Right atrium auricular region (tissue), 2 donors: ENCODE data around the gene LRTM1. TPM values are rescaled to one million over a fixed set of nuclear protein-coding genes. Genes with fewer than 3 reads are reported as not detected.

ENCODE experiments used
- DNase-seq: peaks from one replicate; pipeline ENCODE4 v3.0.0-alpha.2; 2019; ENCODE audit warnings: low spot score
- H3K27ac ChIP-seq, 2 donors: fragments of 200-600 bp; sonication (generic); 1 replicate in 1 of 2; 2 replicates in 1 of 2; pipeline ENCODE4 v1.5.1; 2016 to 2019
- H3K27me3 ChIP-seq, 2 donors: fragments of 200-600 bp; sonication (generic); one replicate each; pipeline versions ENCODE4 v1.5.1 to v1.6.0; 2017 to 2019
- H3K36me3 ChIP-seq: fragments of 200-600 bp; sonication (generic); one replicate; pipeline ENCODE4 v1.5.1; 2016
- H3K4me1 ChIP-seq, 2 donors: fragments of 200-600 bp; sonication (generic); one replicate each; pipeline versions ENCODE4 v1.5.1 to v1.6.0; 2017 to 2019
- H3K4me3 ChIP-seq, 2 donors: fragments of 200-600 bp; sonication (generic); 1 replicate in 1 of 2; 2 replicates in 1 of 2; pipeline ENCODE4 v1.5.1; 2017 to 2019; ENCODE audit warnings: mild to moderate bottlenecking in 1 of 2, moderate library complexity in 1 of 2
- H3K9me3 ChIP-seq, 2 donors: fragments of 200-600 bp; sonication (generic); one replicate each; pipeline ENCODE4 v1.5.1; 2019
- CTCF ChIP-seq, 2 donors: fragments of 200-600 bp; sonication (generic); IDR thresholded peaks; one replicate each; pipeline ENCODE4 v1.5.1; 2019; ENCODE audit warnings: antibody characterized with exemption in 2 of 2
- total RNA-seq, 2 donors: library from RNA; depleted of rRNA; stranded (reverse); fragments of >200 nt; gene quantifications; one replicate each; pipeline ENCODE4 v1.1.0, GENCODE V29; 2016

The LRTM1 gene
- total RNA-seq, 2 donors from 2014 or later, result not detected

GRCh38 chr3:54878145-54878544 lies 49.7 kb downstream of the LRTM1 start:
- DNase-seq, result no peak
- Histone ChIP-seq H3K9me3 (no peaks in the 10 kb centered on the region), H3K27me3 (no peaks in the 10 kb centered on the region), H3K36me3 (no peaks in the 10 kb centered on the region), H3K27ac (no peak overlapping the region), H3K4me3 (no peak overlapping the region), H3K4me1 (no peaks in the 10 kb centered on the region)
- TF ChIP-seq CTCF (IDR thresholded peaks at IDR 0.05), result no peak

- TF ChIP-seq CTCF (IDR thresholded peaks at IDR 0.05), result no peak
- Histone ChIP-seq H3K4me3 (no peak overlapping the region), H3K4me1 (no peaks in the 10 kb centered on the region), H3K9me3 (no peaks in the 10 kb centered on the region), H3K27ac (no peak overlapping the region), H3K36me3 (no peaks in the 10 kb centered on the region), H3K27me3 (no peaks in the 10 kb centered on the region)
- no peak for DNase-seq
These were observed 50.1 kb downstream of the LRTM1 start for GRCh38 chr3:54877730-54878129.

GRCh38 chr3:54876694-54877093 lies 51.2 kb downstream of the LRTM1 start:
- DNase-seq, result no peak
- no peak for TF ChIP-seq CTCF (IDR thresholded peaks at IDR 0.05)
- no peaks in the 10 kb centered on the region for H3K36me3 ChIP-seq
- no peaks in the 10 kb centered on the region for H3K27me3 ChIP-seq
- no peak overlapping the region for H3K4me3 ChIP-seq
- H3K4me1 ChIP-seq, result no peaks in the 10 kb centered on the region
- H3K27ac ChIP-seq, result no peak overlapping the region
- H3K9me3 ChIP-seq, result no peaks in the 10 kb centered on the region

GRCh38 chr3:54875596-54876268 lies 52.1 kb downstream of the LRTM1 start:
- H3K4me1 ChIP-seq, result no peaks in the 10 kb centered on the region
- no peaks in the 10 kb centered on the region for H3K36me3 ChIP-seq
- no peak for TF ChIP-seq CTCF (IDR thresholded peaks at IDR 0.05)
- no peak overlapping the region for H3K4me3 ChIP-seq
- no peak overlapping the region for H3K27ac ChIP-seq
- no peaks in the 10 kb centered on the region for H3K27me3 ChIP-seq
- no peaks in the 10 kb centered on the region for H3K9me3 ChIP-seq
- no peak for DNase-seq

GRCh38 chr3:54874816-54875556 lies 52.9 kb downstream of the LRTM1 start:
- no peak for DNase-seq
- no peaks in the 10 kb centered on the region for H3K9me3 ChIP-seq
- H3K36me3 ChIP-seq, result no peaks in the 10 kb centered on the region
- no peak overlapping the region for H3K27ac ChIP-seq
- H3K27me3 ChIP-seq, result no peaks in the 10 kb centered on the region
- H3K4me3 ChIP-seq, result no peak overlapping the region
- no peak for TF ChIP-seq CTCF (IDR thresholded peaks at IDR 0.05)
- no peaks in the 10 kb centered on the region for H3K4me1 ChIP-seq
